Measurements from ENCODE around the gene KRT77.

- TF ChIP-seq, protein P1, sequence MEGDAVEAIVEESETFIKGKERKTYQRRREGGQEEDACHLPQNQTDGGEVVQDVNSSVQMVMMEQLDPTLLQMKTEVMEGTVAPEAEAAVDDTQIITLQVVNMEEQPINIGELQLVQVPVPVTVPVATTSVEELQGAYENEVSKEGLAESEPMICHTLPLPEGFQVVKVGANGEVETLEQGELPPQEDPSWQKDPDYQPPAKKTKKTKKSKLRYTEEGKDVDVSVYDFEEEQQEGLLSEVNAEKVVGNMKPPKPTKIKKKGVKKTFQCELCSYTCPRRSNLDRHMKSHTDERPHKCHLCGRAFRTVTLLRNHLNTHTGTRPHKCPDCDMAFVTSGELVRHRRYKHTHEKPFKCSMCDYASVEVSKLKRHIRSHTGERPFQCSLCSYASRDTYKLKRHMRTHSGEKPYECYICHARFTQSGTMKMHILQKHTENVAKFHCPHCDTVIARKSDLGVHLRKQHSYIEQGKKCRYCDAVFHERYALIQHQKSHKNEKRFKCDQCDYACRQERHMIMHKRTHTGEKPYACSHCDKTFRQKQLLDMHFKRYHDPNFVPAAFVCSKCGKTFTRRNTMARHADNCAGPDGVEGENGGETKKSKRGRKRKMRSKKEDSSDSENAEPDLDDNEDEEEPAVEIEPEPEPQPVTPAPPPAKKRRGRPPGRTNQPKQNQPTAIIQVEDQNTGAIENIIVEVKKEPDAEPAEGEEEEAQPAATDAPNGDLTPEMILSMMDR (conservative IDR thresholded peaks at IDR 0.05; ENCODE audit: low read depth in 2 of 2): no peak
- no peak for TF ChIP-seq EZH2phosphoT487 (IDR thresholded peaks at IDR 0.05; ENCODE audit: unreplicated experiment)
- no peak for TF ChIP-seq POLR2AphosphoS5 (IDR thresholded peaks at IDR 0.05; ENCODE audit: low read depth)
- no peak for TF ChIP-seq EZH2 (IDR thresholded peaks at IDR 0.05; ENCODE audit: low read depth, unreplicated experiment)
- TF ChIP-seq STAT1 (IDR thresholded peaks at IDR 0.05; ENCODE audit: unreplicated experiment): no peak
- TF ChIP-seq, protein P2, sequence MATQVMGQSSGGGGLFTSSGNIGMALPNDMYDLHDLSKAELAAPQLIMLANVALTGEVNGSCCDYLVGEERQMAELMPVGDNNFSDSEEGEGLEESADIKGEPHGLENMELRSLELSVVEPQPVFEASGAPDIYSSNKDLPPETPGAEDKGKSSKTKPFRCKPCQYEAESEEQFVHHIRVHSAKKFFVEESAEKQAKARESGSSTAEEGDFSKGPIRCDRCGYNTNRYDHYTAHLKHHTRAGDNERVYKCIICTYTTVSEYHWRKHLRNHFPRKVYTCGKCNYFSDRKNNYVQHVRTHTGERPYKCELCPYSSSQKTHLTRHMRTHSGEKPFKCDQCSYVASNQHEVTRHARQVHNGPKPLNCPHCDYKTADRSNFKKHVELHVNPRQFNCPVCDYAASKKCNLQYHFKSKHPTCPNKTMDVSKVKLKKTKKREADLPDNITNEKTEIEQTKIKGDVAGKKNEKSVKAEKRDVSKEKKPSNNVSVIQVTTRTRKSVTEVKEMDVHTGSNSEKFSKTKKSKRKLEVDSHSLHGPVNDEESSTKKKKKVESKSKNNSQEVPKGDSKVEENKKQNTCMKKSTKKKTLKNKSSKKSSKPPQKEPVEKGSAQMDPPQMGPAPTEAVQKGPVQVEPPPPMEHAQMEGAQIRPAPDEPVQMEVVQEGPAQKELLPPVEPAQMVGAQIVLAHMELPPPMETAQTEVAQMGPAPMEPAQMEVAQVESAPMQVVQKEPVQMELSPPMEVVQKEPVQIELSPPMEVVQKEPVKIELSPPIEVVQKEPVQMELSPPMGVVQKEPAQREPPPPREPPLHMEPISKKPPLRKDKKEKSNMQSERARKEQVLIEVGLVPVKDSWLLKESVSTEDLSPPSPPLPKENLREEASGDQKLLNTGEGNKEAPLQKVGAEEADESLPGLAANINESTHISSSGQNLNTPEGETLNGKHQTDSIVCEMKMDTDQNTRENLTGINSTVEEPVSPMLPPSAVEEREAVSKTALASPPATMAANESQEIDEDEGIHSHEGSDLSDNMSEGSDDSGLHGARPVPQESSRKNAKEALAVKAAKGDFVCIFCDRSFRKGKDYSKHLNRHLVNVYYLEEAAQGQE (IDR thresholded peaks at IDR 0.05; ENCODE audit: unreplicated experiment): no peak
Observed at GRCh38 chr12:52716061-52716460, 12.7 kb upstream of the KRT77 start.

All from GM23338 (cell line).